ENCODE data around the gene KIAA0319L. TPM values are rescaled to one million over a fixed set of nuclear protein-coding genes. Genes with fewer than 3 reads are reported as not detected.

KIAA0319L gene
- total RNA-seq, 1 experiment from 2014 or later, result 68.5 TPM

DNA sequence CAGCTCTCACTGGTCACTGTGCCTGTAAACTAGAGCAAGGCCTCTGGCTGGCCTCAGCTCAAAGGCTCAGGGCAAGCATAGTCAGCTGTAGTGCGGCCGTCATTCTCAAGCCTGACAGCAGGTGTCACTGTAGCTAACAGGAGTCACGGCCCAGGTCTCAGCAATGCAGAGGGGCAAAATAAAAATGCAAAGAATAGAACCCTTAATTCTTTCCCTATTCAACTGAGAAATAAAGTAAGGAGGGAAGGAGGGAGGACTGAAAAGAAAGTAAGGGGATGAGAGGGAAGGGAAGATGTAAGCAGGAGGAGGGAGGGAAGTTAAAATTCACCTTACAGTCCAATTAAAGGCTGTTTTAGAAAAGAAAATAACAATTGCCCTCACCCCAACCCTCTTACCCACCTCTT is 106.1 kb downstream of the KIAA0319L start:
- Histone ChIP-seq H3K36me3 (replicated peaks; ENCODE audit: control insufficient read depth, insufficient read depth, low read length) (peaks cover 42% of the 10 kb centered on the region), H3K4me3 (ENCODE audit: insufficient read depth, low read depth, low read length) (no peak overlapping the region), H3K27me3 (ENCODE audit: control insufficient read depth, insufficient read depth, low read length) (no peaks in the 10 kb centered on the region)
- peak; percentile 69 for DNase-seq

GRCh38 chr1:35449334-35450008 is 107.7 kb downstream of the KIAA0319L start:
- DNase-seq, result no peak
- no peaks in the 10 kb centered on the region for H3K27me3 ChIP-seq (ENCODE audit: control insufficient read depth, insufficient read depth, low read length)
- no peak overlapping the region for H3K4me3 ChIP-seq (ENCODE audit: insufficient read depth, low read depth, low read length)
- peaks cover 41% of the 10 kb centered on the region for H3K36me3 ChIP-seq (replicated peaks; ENCODE audit: control insufficient read depth, insufficient read depth, low read length)

DNA sequence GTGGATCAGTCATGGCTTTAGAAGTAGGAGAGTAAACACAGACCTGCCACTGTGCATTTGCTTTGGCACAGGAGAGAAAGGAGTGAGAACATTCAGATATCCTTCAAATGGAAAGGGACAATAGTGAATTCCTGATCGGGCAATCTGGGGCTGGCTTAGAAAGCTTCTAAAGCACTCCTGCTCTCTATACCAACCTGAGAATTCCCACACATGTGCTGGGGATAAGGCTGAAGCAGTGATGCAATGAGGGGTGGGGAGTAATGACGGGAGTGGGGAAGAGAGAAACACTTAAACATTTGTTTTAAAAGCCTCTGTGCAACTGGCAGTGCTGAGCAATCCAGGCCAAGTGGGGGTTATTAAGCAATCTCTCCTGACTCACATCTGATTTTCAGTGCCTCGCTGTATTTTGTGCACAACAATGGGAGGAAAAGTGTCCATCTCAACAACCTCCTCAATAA is 108.8 kb downstream of the KIAA0319L start:
- no peak for DNase-seq
- Histone ChIP-seq H3K27me3 (ENCODE audit: control insufficient read depth, insufficient read depth, low read length) (no peaks in the 10 kb centered on the region), H3K36me3 (replicated peaks; ENCODE audit: control insufficient read depth, insufficient read depth, low read length) (peaks cover 39% of the 10 kb centered on the region), H3K4me3 (ENCODE audit: insufficient read depth, low read depth, low read length) (no peak overlapping the region)

GRCh38 chr1:35447278-35447677 is 109.9 kb downstream of the KIAA0319L start:
- DNase-seq, result no peak
- H3K27me3 ChIP-seq (ENCODE audit: control insufficient read depth, insufficient read depth, low read length), result no peaks in the 10 kb centered on the region
- peaks cover 45% of the 10 kb centered on the region for H3K36me3 ChIP-seq (replicated peaks; ENCODE audit: control insufficient read depth, insufficient read depth, low read length)
- H3K4me3 ChIP-seq (ENCODE audit: insufficient read depth, low read depth, low read length), result no peak overlapping the region

GRCh38 chr1:35444519-35444774 is 112.8 kb downstream of the KIAA0319L start:
- H3K27me3 ChIP-seq (ENCODE audit: control insufficient read depth, insufficient read depth, low read length), result no peaks in the 10 kb centered on the region
- DNase-seq, result no peak
- H3K4me3 ChIP-seq (ENCODE audit: insufficient read depth, low read depth, low read length), result no peak overlapping the region
- H3K36me3 ChIP-seq (replicated peaks; ENCODE audit: control insufficient read depth, insufficient read depth, low read length), result peaks cover 45% of the 10 kb centered on the region

DNA sequence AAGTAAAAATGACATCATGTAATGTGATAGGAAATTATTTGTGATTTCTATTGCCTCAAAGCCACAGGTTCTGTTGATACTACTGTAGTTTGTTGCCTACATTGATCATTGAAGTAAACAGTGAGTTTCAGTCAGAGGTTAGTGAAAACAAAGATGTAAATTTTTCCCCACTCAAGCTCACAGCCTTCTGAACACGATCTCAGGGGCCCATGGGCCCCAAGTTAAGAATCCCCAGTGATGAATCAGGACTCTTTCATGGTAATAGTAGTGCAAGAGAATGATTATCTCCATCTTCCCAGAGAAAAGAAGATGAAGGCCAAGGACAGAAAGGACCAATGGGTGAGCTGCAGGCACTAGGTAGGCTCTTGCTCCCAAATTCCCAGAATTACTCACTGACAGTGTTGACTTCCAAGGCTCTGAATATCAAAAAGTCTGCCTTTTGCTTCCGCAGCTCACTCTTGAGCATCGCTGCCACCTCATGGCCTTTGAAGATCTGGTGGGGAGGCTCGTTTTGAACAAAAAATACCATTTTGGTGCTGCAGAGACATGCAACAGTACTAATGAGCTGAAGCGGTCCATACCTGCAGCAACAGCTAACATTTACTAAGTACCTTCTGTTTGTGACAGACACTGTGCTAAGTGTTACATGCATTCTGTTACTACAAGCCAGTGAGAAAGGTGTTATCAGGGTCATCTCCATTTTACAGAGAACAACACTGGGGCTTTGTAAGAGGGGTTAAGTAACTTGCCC is 113.3 kb downstream of the KIAA0319L start:
- Histone ChIP-seq H3K27me3 (ENCODE audit: control insufficient read depth, insufficient read depth, low read length) (no peaks in the 10 kb centered on the region), H3K36me3 (replicated peaks; ENCODE audit: control insufficient read depth, insufficient read depth, low read length) (peaks cover 46% of the 10 kb centered on the region), H3K4me3 (ENCODE audit: insufficient read depth, low read depth, low read length) (no peak overlapping the region)
- DNase-seq, result peak; percentile 29

DNA sequence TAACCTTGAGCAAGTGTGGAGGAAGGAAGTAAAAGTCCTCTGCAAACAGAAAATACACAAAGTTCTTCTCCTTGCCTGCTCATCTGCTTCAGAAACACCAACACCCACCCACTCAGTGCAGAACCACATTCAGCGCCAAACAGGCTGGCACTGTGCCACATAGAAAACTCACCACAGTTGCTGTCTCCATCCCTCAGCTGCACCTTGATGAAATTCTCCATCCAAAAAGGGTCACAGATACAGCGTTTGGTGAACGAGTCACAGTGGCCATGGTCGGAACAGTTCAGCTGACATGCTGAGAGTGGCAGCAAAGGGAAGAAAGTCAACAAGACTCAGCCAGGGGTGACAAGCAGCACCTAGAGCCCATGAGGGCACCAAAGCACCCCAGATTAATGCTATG is 114.5 kb downstream of the KIAA0319L start:
- Histone ChIP-seq H3K4me3 (ENCODE audit: insufficient read depth, low read depth, low read length) (no peak overlapping the region), H3K36me3 (replicated peaks; ENCODE audit: control insufficient read depth, insufficient read depth, low read length) (peaks cover 39% of the 10 kb centered on the region), H3K27me3 (ENCODE audit: control insufficient read depth, insufficient read depth, low read length) (no peaks in the 10 kb centered on the region)
- no peak for DNase-seq

- Histone ChIP-seq H3K27me3 (ENCODE audit: control insufficient read depth, insufficient read depth, low read length) (no peaks in the 10 kb centered on the region), H3K4me3 (ENCODE audit: insufficient read depth, low read depth, low read length) (no peak overlapping the region), H3K36me3 (replicated peaks; ENCODE audit: control insufficient read depth, insufficient read depth, low read length) (peaks cover 38% of the 10 kb centered on the region)
- DNase-seq, result no peak
Measured at GRCh38 chr1:35441926-35442579, 115.2 kb downstream of the KIAA0319L start.

GRCh38 chr1:35439626-35440025 is 117.6 kb downstream of the KIAA0319L start:
- Histone ChIP-seq H3K36me3 (replicated peaks; ENCODE audit: control insufficient read depth, insufficient read depth, low read length) (peaks cover 43% of the 10 kb centered on the region), H3K27me3 (ENCODE audit: control insufficient read depth, insufficient read depth, low read length) (no peaks in the 10 kb centered on the region), H3K4me3 (ENCODE audit: insufficient read depth, low read depth, low read length) (no peak overlapping the region)
- DNase-seq, result no peak

DNA sequence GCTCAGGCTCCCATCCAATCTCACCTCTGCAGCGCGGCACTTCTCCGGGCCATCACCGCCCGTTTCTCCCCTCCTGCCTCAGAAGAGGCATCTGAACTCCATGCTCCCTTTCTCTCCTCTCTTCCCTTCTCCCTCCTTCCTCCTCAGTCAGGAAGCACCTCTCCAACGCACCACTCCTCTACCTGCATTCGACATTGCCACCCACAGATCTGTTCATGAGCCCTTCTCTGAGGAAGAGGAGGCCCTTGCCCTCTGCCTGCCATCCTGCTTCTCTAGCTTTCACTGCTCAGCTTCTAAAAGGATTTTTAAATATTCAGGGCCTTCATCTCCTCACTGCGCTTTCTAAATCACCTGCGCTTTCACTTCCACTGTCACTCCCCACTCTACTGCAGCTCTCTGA is 120.0 kb downstream of the KIAA0319L start:
- H3K27me3 ChIP-seq (ENCODE audit: control insufficient read depth, insufficient read depth, low read length), result no peaks in the 10 kb centered on the region
- no peak for DNase-seq
- no peak overlapping the region for H3K4me3 ChIP-seq (ENCODE audit: insufficient read depth, low read depth, low read length)
- H3K36me3 ChIP-seq (replicated peaks; ENCODE audit: control insufficient read depth, insufficient read depth, low read length), result peaks cover 35% of the 10 kb centered on the region

DNA sequence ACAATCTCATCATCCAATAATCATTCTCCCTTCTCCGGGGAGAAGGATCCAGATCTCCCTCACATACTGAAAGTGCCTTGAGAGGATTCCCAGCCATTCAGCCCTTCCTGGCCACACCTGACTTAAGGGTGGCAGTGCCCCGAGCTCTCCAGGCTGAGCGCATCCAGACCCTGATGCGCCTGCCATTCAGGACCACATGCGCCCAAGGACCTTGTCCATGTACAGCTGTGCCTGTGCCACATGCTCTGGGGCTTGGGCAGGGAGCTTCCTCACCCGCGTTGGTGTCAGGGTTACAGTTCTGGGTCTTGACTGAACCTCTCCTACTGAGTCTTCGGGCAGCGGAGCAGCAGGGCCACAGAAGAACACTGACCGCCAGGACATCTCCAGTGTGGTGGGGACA is 121.1 kb downstream of the KIAA0319L start:
- no peak for DNase-seq
- Histone ChIP-seq H3K4me3 (ENCODE audit: insufficient read depth, low read depth, low read length) (no peak overlapping the region), H3K36me3 (replicated peaks; ENCODE audit: control insufficient read depth, insufficient read depth, low read length) (peaks cover 34% of the 10 kb centered on the region), H3K27me3 (ENCODE audit: control insufficient read depth, insufficient read depth, low read length) (no peaks in the 10 kb centered on the region)

GRCh38 chr1:35434703-35435102 is 122.5 kb downstream of the KIAA0319L start:
- DNase-seq, result no peak
- peaks cover 23% of the 10 kb centered on the region for H3K36me3 ChIP-seq (replicated peaks; ENCODE audit: control insufficient read depth, insufficient read depth, low read length)
- no peaks in the 10 kb centered on the region for H3K27me3 ChIP-seq (ENCODE audit: control insufficient read depth, insufficient read depth, low read length)

DNA sequence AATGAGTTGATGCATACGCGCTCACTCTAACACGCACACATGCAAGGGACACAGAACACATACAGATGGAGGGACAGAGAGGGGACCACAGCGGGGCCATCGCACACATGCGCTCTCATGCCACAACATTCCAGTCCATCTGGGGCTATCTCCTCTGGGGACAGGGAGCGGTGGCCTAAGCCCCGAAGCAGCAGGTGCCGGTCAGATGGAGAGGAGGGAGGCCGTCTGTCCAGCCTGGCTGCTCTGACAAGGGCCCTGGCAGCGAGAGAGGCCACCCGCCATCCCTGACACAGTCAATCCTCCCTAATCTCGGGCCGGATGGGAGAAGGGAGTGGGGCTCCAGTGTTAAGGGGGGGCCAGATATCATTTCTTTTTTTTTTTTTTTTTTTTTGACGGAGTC is 123.5 kb downstream of the KIAA0319L start:
- Histone ChIP-seq H3K36me3 (replicated peaks; ENCODE audit: control insufficient read depth, insufficient read depth, low read length) (peaks cover 18% of the 10 kb centered on the region), H3K4me3 (ENCODE audit: insufficient read depth, low read depth, low read length) (no peak overlapping the region)
- DNase-seq, result peak; percentile 39

More at GRCh38 chr1:35434703-35435102, 122.5 kb downstream of the KIAA0319L start:
- no peak overlapping the region for H3K4me3 ChIP-seq (ENCODE audit: insufficient read depth, low read depth, low read length)

DNA sequence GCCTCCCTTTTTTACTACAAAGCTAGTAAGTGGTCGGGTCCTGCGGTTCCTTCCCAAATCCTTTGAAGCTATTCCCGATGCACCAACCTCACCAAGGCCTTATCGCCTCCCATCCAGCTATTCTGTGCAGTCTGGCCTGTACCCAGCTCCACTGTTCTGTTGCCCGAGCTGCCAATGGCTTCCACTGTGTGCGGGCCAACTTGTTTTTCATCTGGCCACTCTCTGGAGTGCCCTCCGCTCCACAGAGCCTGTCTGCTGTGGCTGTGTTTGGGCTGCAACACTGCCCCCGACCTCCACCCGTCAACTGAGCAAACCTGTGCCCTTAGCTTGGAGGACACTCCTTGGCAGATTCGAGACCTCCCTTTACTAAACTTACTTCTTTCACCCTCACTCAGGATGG is 125.0 kb downstream of the KIAA0319L start:
- Histone ChIP-seq H3K4me3 (ENCODE audit: insufficient read depth, low read depth, low read length) (no peak overlapping the region), H3K36me3 (replicated peaks; ENCODE audit: control insufficient read depth, insufficient read depth, low read length) (peaks cover 18% of the 10 kb centered on the region), H3K27me3 (ENCODE audit: control insufficient read depth, insufficient read depth, low read length) (no peaks in the 10 kb centered on the region)
- peak; percentile 13 for DNase-seq

More for the DNA sequence above, 123.5 kb downstream of the KIAA0319L start:
- no peaks in the 10 kb centered on the region for H3K27me3 ChIP-seq (ENCODE audit: control insufficient read depth, insufficient read depth, low read length)

DNA sequence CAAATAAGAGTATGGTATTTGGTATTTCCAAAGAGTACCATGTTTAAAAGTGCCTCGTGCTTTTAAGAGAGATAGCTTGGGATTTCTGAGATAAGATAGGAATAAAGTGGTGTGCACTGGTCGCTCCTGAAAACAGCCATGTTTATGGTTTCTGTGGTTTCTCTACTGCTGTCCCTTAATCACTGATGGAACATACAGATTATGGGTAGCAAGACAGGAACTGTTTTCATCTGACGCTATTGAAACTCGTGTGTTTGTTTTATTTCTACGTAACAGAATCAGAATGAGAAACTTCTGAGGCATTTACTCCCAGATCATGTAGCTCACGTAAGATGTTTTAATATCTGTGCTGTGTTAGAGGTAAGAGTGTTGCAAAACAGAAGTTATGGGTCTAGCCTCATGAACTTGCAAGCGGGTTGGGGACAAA is 126.0 kb downstream of the KIAA0319L start:
- Histone ChIP-seq H3K27me3 (ENCODE audit: control insufficient read depth, insufficient read depth, low read length) (no peaks in the 10 kb centered on the region), H3K36me3 (replicated peaks; ENCODE audit: control insufficient read depth, insufficient read depth, low read length) (peaks cover 16% of the 10 kb centered on the region), H3K4me3 (ENCODE audit: insufficient read depth, low read depth, low read length) (no peak overlapping the region)
- no peak for DNase-seq
